ENCODE measurements around the gene CDHR4. TPM values are rescaled to one million over a fixed set of nuclear protein-coding genes. Genes with fewer than 3 reads are reported as not detected.

CDHR4 gene
- total RNA-seq, 1 experiment from 2014 or later = 0.17 TPM

- Mint-ChIP-seq H3K36me3 (no peaks in the 10 kb centered on the region), H3K4me3 (no peak overlapping the region), H3K9me3 (no peaks in the 10 kb centered on the region), H3K4me1 (peaks cover 41% of the 10 kb centered on the region), H3K27ac (no peak overlapping the region), H3K27me3 (ENCODE audit: low read depth) (peaks cover 24% of the 10 kb centered on the region)
- POLR2A ChIA-PET = no interaction called here
- CTCF ChIA-PET = interaction anchor here (0.9 to 7.4 kb wide), 6 partner anchors 33 to 267 kb away, joined by 3 to 207 read pairs (median 4); no protein-coding TSS in a partner anchor
- no peak for DNase-seq (ENCODE audit: low spot score)
- TF ChIP-seq OVOL2 (CRISPR knock-in tag; IDR thresholded peaks at IDR 0.05; ENCODE audit: borderline replicate concordance) (no peak), FOXP1 (CRISPR knock-in tag; IDR thresholded peaks at IDR 0.05; ENCODE audit: borderline replicate concordance) (0 out of 2 replicates have a peak, but pooled peaks have one; percentile 3), TCF7 (CRISPR knock-in tag; IDR thresholded peaks at IDR 0.05; ENCODE audit: low read depth) (no peak)
- no peak for ATAC-seq
Observed at GRCh38 chr3:49806850-49807249, 7.2 kb upstream of the CDHR4 start.

GRCh38 chr3:49805897-49806701 lies 6.4 kb upstream of the CDHR4 start:
- H3K9me3 Mint-ChIP-seq = no peaks in the 10 kb centered on the region
- H3K36me3 Mint-ChIP-seq = no peaks in the 10 kb centered on the region
- H3K27ac Mint-ChIP-seq = no peak overlapping the region
- H3K27me3 Mint-ChIP-seq (ENCODE audit: low read depth) = peaks cover 31% of the 10 kb centered on the region
- no peak overlapping the region for H3K4me3 Mint-ChIP-seq
- H3K4me1 Mint-ChIP-seq = peaks cover 41% of the 10 kb centered on the region
- ChIA-PET CTCF (interaction anchor here (0.9 to 7.4 kb wide), 13 partner anchors 20 to 314 kb away, joined by 3 to 207 read pairs (median 4); partner anchors contain the start of gene MON1A), POLR2A (interaction anchor here (0.6 kb wide), 1 partner anchor 11 kb away, joined by 3 read pairs; no protein-coding TSS in a partner anchor)
- DNase-seq (ENCODE audit: low spot score) (peak; percentile 42), ATAC-seq (peak; percentile 7)
- peak; percentile 40; the same call in 1 of the 2 replicates for TF ChIP-seq USF2 (CRISPR knock-in tag; IDR thresholded peaks at IDR 0.05)
- TF ChIP-seq ZNF396 (CRISPR knock-in tag; IDR thresholded peaks at IDR 0.05; ENCODE audit: borderline replicate concordance) = no peak

GRCh38 chr3:49805367-49805782 lies 5.7 kb upstream of the CDHR4 start:
- H3K4me1 Mint-ChIP-seq = peaks cover 41% of the 10 kb centered on the region

GRCh38 chr3:49804141-49805041 lies 4.7 kb upstream of the CDHR4 start:
- peaks cover 40% of the 10 kb centered on the region for H3K27me3 Mint-ChIP-seq (ENCODE audit: low read depth)
- peak overlapping the region; percentile 86 for H3K4me3 Mint-ChIP-seq
- no peaks in the 10 kb centered on the region for H3K36me3 Mint-ChIP-seq
- H3K27ac Mint-ChIP-seq = no peak overlapping the region
- DNase-seq (ENCODE audit: low spot score) = no peak
- CTCF ChIA-PET = interaction anchor here (0.6 to 7.4 kb wide), 14 partner anchors 9 to 1641 kb away, joined by 3 to 207 read pairs (median 12); partner anchors contain the start of genes AMIGO3, IP6K1, MON1A and UBA7
- peaks cover 41% of the 10 kb centered on the region for H3K4me1 Mint-ChIP-seq
- ATAC-seq = no peak
- POLR2A ChIA-PET = interaction anchor here (0.8 to 2.8 kb wide), 3 partner anchors 18 to 335 kb away, joined by 3 to 11 read pairs (median 8); partner anchors contain the start of gene IP6K1
- no peaks in the 10 kb centered on the region for H3K9me3 Mint-ChIP-seq
- TF ChIP-seq ZBTB43 (CRISPR knock-in tag; IDR thresholded peaks at IDR 0.05) = no peak
- no peak for TF ChIP-seq RORB (CRISPR knock-in tag; IDR thresholded peaks at IDR 0.05)
- no peak for TF ChIP-seq NR1H2 (CRISPR knock-in tag; IDR thresholded peaks at IDR 0.05)
- no peak for TF ChIP-seq CDX4 (CRISPR knock-in tag; IDR thresholded peaks at IDR 0.05; ENCODE audit: borderline replicate concordance)
- no peak for TF ChIP-seq MYBL2 (CRISPR knock-in tag; IDR thresholded peaks at IDR 0.05)
- no peak for TF ChIP-seq NFYB (CRISPR knock-in tag; conservative IDR thresholded peaks at IDR 0.05; ENCODE audit: low read depth)
- TF ChIP-seq ZNF396 (CRISPR knock-in tag; IDR thresholded peaks at IDR 0.05; ENCODE audit: borderline replicate concordance) = no peak
- no peak for TF ChIP-seq ZNF138 (CRISPR knock-in tag; conservative IDR thresholded peaks at IDR 0.05)
- no peak for TF ChIP-seq ZNF671 (CRISPR knock-in tag; IDR thresholded peaks at IDR 0.05)
- no peak for TF ChIP-seq PRRX2 (CRISPR knock-in tag; IDR thresholded peaks at IDR 0.05)
- TF ChIP-seq ZNF317 (CRISPR knock-in tag; IDR thresholded peaks at IDR 0.05; ENCODE audit: borderline replicate concordance, low read depth) = no peak
- no peak for TF ChIP-seq CBFB (CRISPR knock-in tag; IDR thresholded peaks at IDR 0.05; ENCODE audit: low read depth)
- TF ChIP-seq SMAD4 (CRISPR knock-in tag; IDR thresholded peaks at IDR 0.05) = no peak
- TF ChIP-seq AFF4 (CRISPR knock-in tag; IDR thresholded peaks at IDR 0.05; ENCODE audit: borderline replicate concordance) = no peak

More at GRCh38 chr3:49805367-49805782, 5.7 kb upstream of the CDHR4 start:
- TF ChIP-seq GTF2I (CRISPR knock-in tag; conservative IDR thresholded peaks at IDR 0.05) = no peak
- no peaks in the 10 kb centered on the region for H3K9me3 Mint-ChIP-seq
- H3K27me3 Mint-ChIP-seq (ENCODE audit: low read depth) = peaks cover 38% of the 10 kb centered on the region
- DNase-seq (ENCODE audit: low spot score) (no peak), ATAC-seq (no peak)
- no peak overlapping the region; the same call in 1 of the 2 replicates for H3K27ac Mint-ChIP-seq
- CTCF ChIA-PET = interaction anchor here (1.0 to 7.4 kb wide), 10 partner anchors 21 to 315 kb away, joined by 3 to 207 read pairs (median 6); partner anchors contain the start of gene MON1A
- no peaks in the 10 kb centered on the region for H3K36me3 Mint-ChIP-seq
- H3K4me3 Mint-ChIP-seq = peak overlapping the region; percentile 37; the same call in 1 of the 2 replicates
- POLR2A ChIA-PET = interaction anchor here (0.6 kb wide), 1 partner anchor 12 kb away, joined by 3 read pairs; no protein-coding TSS in a partner anchor
